ENCODE results near the gene GPC1. TPM values are rescaled to one million over a fixed set of nuclear protein-coding genes. Genes with fewer than 3 reads are reported as not detected.

Gene GPC1
- total and polyA plus RNA-seq, 2 of the 13 experiments (the other 11 are each of a cell fraction or from before 2014, with no cell fraction given): 4.0 to 5.5 TPM

- H4K20me1 ChIP-seq (ENCODE audit: insufficient read depth, low read length): no peaks in the 10 kb centered on the region
- CTCF ChIA-PET (ENCODE audit: low intra/inter-chr PET ratio, low total read pairs): no interaction called here
- no peaks in the 10 kb centered on the region for H3K4me1 ChIP-seq (ENCODE audit: insufficient read depth, low read length)
- no peaks in the 10 kb centered on the region for H3K9me3 ChIP-seq (ENCODE audit: low read length)
- 96% methylated on average over 13 of the region's 13 CpGs for WGBS (ENCODE audit: low lambda C conversion rate)
- H3K36me3 ChIP-seq (replicated peaks in 1 of 2; ENCODE audit: control insufficient read depth in 1 of 2, insufficient read depth in 2 of 2, low read length in 2 of 2): peaks cover 14 to 22% of the 10 kb centered on the region in 2 experiments; a peak in 4 of 5 replicates
- H3K27ac ChIP-seq (ENCODE audit: extremely low read length, insufficient read depth, low read length): no peak overlapping the region
- no peak overlapping the region for H3K9ac ChIP-seq (ENCODE audit: insufficient read depth, low read depth, low read length)
- DNase-seq (ENCODE audit: low spot score) (no peak), ATAC-seq (no peak), FAIRE-seq (no peak)
- no peak overlapping the region for H3K4me3 ChIP-seq (replicated peaks in 1 of 3; ENCODE audit: insufficient read depth in 1 of 3, low read depth in 2 of 3, low read length in 3 of 3)
- TF ChIP-seq ZNF891 (CRISPR knock-in tag; IDR thresholded peaks at IDR 0.05): no peak
- no peak for TF ChIP-seq ZMYM4 (CRISPR knock-in tag; IDR thresholded peaks at IDR 0.05)
- TF ChIP-seq, protein P1, sequence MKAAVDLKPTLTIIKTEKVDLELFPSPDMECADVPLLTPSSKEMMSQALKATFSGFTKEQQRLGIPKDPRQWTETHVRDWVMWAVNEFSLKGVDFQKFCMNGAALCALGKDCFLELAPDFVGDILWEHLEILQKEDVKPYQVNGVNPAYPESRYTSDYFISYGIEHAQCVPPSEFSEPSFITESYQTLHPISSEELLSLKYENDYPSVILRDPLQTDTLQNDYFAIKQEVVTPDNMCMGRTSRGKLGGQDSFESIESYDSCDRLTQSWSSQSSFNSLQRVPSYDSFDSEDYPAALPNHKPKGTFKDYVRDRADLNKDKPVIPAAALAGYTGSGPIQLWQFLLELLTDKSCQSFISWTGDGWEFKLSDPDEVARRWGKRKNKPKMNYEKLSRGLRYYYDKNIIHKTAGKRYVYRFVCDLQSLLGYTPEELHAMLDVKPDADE (CRISPR knock-in tag; IDR thresholded peaks at IDR 0.05): no peak
- H3K4me2 ChIP-seq (ENCODE audit: low read depth, low read length): no peak overlapping the region
- H2AFZ ChIP-seq (ENCODE audit: low read length): no peak overlapping the region
- POLR2A ChIA-PET: no interaction called here
- intact Hi-C loops (cut with micrococcal nuclease; ENCODE audit: unreplicated experiment) (no loop called here), in situ Hi-C loops (cut with HindIII; ENCODE audit: extremely low pct_ligation_motif_present, low pct_unique_long_range_greater_than_20kb) (no loop called here)
- H3K27me3 ChIP-seq (ENCODE audit: control insufficient read depth in 1 of 2, insufficient read depth in 2 of 2, low read length in 2 of 2): no peaks in the 10 kb centered on the region
- no peaks in the 10 kb centered on the region for H3K79me2 ChIP-seq (ENCODE audit: insufficient read depth, low read length)
- BruUV-seq (replicated peaks): no TSS peak
These were observed 66.1 kb downstream of the GPC1 start for GRCh38 chr2:240501531-240501991.

GRCh38 chr2:240502059-240502429, 66.6 kb downstream of the GPC1 start:
- in situ Hi-C loops (cut with HindIII; ENCODE audit: extremely low pct_ligation_motif_present, low pct_unique_long_range_greater_than_20kb) (no loop called here), intact Hi-C loops (cut with micrococcal nuclease; ENCODE audit: unreplicated experiment) (no loop called here)
- DNase-seq (ENCODE audit: low spot score) (no peak), FAIRE-seq (no peak), ATAC-seq (no peak)
- no peak overlapping the region for H3K27ac ChIP-seq (ENCODE audit: extremely low read length, insufficient read depth, low read length)
- WGBS (ENCODE audit: low lambda C conversion rate): 94% methylated on average over 2 of the region's 5 CpGs
- POLR2A ChIA-PET: no interaction called here
- H3K4me2 ChIP-seq (ENCODE audit: low read depth, low read length): no peak overlapping the region
- H3K4me1 ChIP-seq (ENCODE audit: insufficient read depth, low read length): no peaks in the 10 kb centered on the region
- no peaks in the 10 kb centered on the region for H3K27me3 ChIP-seq (ENCODE audit: control insufficient read depth in 1 of 2, insufficient read depth in 2 of 2, low read length in 2 of 2)
- no peak for TF ChIP-seq RBAK (CRISPR knock-in tag; IDR thresholded peaks at IDR 0.05)
- BruUV-seq (replicated peaks): no TSS peak
- H3K79me2 ChIP-seq (ENCODE audit: insufficient read depth, low read length): no peaks in the 10 kb centered on the region
- CTCF ChIA-PET (ENCODE audit: low intra/inter-chr PET ratio, low total read pairs): no interaction called here
- H4K20me1 ChIP-seq (ENCODE audit: insufficient read depth, low read length): no peaks in the 10 kb centered on the region
- H3K9ac ChIP-seq (ENCODE audit: insufficient read depth, low read depth, low read length): no peak overlapping the region
- no peak overlapping the region for H3K4me3 ChIP-seq (replicated peaks in 1 of 3; ENCODE audit: insufficient read depth in 1 of 3, low read depth in 2 of 3, low read length in 3 of 3)
- H3K9me3 ChIP-seq (ENCODE audit: low read length): no peaks in the 10 kb centered on the region
- H2AFZ ChIP-seq (ENCODE audit: low read length): no peak overlapping the region
- H3K36me3 ChIP-seq (replicated peaks in 1 of 2; ENCODE audit: control insufficient read depth in 1 of 2, insufficient read depth in 2 of 2, low read length in 2 of 2): peaks cover 14 to 22% of the 10 kb centered on the region in 2 experiments; a peak in 4 of 5 replicates
